ENCODE results near the gene SLC24A3. TPM values are rescaled to one million over a fixed set of nuclear protein-coding genes. Genes with fewer than 3 reads are reported as not detected.
A peak's percentile ranks its signal among the peaks of the same experiment; 100 is the strongest.
"Not testable (repeated sequence)": the region's sequence is repeated elsewhere in the genome, so short reads cannot be mapped to it uniquely, and the experiment has no call there.

The SLC24A3 gene
- polyA plus RNA-seq, 3 donors: 3.0 to 4.5 (median 3.1) TPM

- no peak for DNase-seq
Measured at GRCh38 chr20:19626896-19627295, 414.5 kb downstream of the SLC24A3 start.

- DNase-seq: peak; percentile 45
Measured at GRCh38 chr20:19628570-19629134, 416.2 kb downstream of the SLC24A3 start.

DNA sequence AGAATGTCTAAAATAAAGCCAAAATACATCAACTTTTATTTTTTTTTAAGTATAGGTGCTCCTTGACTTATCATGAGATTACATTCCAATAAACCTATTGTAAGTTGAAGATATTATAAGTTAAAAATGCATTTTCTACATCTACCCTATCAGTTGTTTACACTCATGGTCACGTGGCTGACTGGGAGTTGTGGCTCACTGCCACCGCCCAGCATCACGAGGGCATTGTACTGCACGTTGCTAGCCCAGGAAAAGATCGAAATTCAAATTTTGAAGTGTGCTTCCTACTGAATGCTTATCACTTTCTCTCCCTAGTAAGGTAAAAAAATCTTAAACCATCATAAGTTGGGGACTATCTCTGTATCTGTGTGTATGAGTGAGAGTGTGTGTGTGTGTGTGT, 419.0 kb downstream of the SLC24A3 start:
- DNase-seq: no peak

GRCh38 chr20:19633985-19634384, 421.5 kb downstream of the SLC24A3 start:
- peak; percentile 1 for DNase-seq

DNA sequence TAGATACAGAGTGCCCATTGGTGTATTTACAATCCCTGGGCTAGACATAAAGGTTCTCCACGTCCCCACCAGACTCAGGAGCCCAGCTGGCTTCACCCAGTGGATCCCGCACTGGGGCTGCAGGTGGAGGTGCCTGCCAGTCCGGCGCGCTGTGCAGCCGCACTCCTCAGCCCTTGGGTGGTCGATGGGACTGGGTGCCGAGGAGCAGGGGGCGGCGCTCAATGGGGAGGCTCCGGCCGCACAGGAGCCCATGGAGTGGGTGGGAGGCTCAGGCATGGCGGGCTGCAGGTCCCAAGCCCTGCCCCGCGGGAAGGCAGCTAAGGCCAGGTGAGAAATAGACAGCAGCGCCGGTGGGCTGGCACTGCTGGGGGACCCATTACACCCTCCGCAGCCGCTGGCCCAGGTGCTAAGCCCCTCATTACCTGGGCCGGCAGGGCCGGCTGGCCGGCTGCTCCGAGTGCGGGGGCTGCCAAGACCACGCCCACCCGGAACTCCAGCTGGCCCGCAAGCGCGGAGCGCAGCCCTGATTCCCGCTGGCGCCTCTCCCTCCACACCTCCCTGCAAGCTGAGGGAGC, 427.1 kb downstream of the SLC24A3 start:
- DNase-seq: not testable (repeated sequence)

GRCh38 chr20:19642860-19643259, 430.4 kb downstream of the SLC24A3 start:
- no peak for DNase-seq

DNA sequence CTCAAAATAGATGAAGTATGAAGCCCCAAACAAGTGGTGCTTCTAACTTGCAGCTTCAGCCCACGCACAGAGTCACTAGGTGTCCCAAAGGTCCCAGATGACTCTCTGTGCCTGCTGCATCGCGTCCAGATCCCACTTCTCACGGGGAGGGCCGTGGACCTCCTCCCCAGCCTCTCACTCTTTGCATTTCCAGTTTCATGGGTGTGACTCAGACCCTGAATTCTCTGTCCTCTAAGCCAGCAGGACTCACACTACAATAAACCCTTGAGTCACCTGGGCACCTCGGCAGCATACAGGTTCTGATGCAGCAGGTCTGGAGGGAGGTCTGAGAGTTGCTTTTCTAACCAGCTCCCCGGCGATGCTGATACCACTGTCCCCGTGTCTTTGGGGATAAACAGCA, 431.6 kb downstream of the SLC24A3 start:
- no peak for DNase-seq

- no peak for DNase-seq
Measured at GRCh38 chr20:19646963-19647362, 434.5 kb downstream of the SLC24A3 start.

DNA sequence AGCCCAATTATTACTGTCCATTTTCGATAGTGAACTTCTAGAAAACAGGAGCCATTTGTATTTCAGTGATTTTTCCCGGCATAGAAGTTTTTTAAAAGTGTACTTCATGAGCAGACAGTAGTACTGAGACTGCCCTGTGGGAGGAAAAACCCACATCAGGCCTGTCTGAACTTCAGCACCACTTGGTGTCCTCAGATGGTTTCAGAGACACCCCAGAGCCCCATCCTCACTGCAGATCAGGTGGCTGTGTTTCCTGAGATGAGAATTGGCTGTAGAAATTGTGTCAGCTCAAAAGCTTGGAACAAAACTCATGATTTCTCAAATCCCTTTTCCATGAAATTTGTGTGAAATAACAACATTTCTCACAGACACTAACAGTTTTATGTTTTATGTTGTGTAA, 435.6 kb downstream of the SLC24A3 start:
- no peak for DNase-seq

DNA sequence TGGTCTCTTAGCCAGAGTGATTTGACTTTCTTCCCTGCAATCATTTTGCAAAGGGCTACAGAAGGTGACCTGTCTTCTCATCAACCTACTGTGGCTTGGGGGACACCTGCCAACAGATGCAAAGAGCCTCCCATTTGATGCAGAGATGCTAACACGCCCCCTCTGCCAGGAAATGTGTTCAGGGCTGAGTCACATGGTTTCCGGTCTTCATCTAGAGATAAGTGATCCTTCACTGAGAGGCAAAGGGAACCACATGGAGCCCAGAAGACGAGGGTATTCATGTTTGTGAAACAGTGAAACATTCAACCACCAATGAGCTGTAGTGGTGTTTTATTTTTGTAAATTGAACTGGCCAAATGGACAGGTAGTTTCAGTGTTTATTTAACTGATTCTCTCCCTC, 436.6 kb downstream of the SLC24A3 start:
- no peak for DNase-seq

DNA sequence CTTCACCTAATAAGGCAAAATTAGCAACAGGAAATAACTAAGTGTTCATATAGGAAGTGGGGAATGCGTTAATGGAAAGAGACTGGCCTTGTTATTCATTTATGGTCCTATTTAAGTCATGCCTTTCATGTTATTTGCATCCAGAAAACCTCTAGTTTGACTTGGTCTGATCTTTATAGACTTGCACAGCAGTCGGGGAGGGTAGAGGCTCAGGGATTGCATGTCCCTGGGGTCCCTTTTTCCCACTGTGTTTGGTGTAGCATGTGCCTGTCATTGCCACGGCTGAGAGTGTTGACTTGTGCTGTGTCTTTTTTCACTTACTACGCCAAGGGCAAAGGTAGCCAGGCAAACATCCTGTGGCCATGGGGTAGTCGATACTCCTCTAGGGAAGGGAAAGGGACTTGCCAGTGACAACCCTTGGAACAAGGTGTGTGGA, 440.2 kb downstream of the SLC24A3 start:
- DNase-seq: no peak

- no peak for DNase-seq
Measured at GRCh38 chr20:19653327-19653726, 440.9 kb downstream of the SLC24A3 start.

DNA sequence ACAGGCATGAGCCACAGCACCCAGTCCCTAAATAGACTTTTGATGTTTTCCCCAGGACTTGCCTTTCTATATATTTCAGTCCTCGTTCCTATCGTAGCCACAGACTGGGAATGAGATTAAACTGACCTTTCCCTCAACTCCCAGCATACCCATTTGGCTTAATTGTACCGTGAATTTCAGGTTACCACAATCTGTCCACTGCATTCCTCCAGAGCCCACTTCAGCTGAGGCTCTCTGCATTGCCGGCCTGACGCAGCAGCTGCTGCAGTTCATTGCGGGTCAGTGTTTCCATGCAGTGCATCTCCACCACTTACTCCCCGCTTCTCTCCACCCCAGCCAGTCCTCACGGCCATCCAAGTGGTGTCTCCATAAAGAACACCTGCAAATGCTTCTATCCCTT, 442.5 kb downstream of the SLC24A3 start:
- no peak for DNase-seq

GRCh38 chr20:19658137-19658536, 445.7 kb downstream of the SLC24A3 start:
- DNase-seq: no peak

- no peak for DNase-seq
Measured at GRCh38 chr20:19659448-19659847, 447.0 kb downstream of the SLC24A3 start.

DNA sequence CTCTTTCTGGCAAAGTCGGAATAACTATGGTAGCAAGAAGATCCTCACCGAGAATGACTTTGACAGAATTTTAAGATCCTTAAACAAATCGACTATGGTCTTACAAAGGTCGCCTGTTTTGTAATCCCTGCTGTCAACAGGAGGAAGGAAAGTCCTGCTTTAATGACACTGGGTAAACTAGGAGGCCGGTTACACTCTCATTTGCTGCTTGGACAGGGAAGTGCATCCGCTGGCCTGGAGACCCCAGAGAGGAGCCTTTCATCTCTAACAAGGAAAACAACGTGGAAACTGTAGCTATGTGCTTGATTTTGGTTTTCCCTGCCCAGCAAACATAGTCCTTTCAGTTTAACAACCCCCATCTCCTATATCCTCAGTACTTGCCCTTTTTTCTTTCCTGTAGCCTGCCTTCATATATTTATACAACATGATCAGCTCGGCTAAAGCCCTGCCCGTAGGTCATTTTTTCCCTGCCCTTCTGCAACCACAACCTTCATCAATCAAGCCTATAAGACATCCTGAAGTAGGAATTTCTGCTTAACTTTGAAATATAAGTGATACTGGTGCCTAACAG, 448.5 kb downstream of the SLC24A3 start:
- no peak for DNase-seq

DNA sequence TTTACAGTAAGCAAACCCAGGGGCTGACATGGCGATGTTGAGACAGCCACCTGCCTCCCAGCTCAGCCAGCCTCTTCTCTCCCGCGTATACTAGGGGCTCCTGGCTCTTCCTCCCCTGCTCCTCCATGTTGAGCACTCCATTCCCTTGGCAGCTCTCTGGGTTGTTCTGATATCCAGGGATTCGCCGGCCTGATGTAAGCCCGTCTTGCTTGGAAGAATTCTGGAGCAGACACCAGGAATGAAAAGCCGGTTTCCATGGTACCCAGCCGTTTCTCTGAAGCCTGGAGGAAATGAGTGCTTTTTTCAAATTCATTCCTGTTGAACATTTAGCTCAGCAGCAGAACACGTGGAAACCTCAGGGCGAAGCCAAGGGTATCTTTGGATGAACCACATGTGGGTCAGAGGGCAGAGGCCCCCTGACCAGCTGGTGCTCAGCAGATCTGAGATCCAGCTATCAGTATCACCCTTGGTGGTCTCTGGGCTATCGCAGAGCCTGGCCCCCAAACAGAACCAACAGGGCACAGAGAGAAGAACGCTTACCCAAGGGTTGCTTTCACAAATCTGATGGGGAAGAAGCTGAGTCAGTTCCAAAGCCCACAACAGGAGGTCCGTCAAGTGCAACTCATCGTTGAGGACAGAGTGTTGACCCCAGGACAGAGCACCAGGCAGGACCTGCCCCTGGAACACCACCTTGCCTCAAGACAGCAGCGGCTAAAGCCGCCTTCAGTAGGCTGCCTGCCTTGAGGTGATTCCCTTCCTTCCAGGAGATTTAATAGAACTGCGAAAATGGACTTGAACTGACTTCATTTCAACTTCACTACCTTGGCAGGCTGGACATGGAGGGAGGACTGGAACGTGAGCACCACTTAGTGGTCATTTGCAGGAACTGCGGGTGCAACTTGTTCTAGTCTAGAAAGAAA, 449.5 kb downstream of the SLC24A3 start:
- DNase-seq: peak; percentile 71

- DNase-seq: no peak
Measured at GRCh38 chr20:19662637-19662995, 450.2 kb downstream of the SLC24A3 start.

DNA sequence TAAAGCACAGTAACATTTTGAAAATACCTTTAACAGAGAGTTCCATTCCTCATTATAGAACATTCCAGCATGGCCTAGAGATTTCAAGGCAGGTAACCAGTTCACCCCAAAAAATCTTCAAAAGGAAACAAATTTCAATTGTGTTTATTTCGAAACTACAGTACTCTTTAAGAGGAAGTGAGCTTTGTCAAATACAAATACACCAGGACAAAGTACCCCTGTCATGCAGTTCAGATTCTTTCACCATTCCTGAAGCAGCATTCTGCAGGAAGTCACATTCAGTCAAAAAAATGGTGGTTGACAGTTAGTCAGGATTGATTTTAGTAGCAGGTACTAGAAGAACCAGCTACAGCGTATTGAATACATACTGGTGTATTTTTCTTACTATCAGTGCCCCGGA, 456.0 kb downstream of the SLC24A3 start:
- DNase-seq: no peak

DNA sequence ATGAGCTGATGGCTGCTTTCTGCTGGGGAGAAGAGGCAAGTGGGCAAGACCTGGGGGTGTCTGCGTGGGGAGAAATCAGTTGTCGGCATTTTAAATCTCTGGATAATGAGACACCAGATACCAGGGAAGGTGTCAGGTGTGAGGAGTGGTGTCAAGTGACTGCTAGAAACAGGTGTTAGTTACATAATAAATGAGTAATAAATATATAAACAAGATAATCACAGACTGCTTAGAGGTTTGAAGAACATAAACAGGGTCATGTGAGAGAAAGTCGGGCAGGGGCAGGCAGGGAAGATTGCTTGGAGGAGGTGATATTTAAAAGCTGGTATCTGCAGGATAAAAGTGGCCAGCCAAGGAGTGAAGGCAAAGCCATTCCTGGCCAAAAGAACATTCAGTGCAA, 458.4 kb downstream of the SLC24A3 start:
- DNase-seq: no peak

GRCh38 chr20:19671374-19671773, 458.9 kb downstream of the SLC24A3 start:
- DNase-seq: no peak

- DNase-seq: no peak
Measured at GRCh38 chr20:19672498-19672897, 460.1 kb downstream of the SLC24A3 start.

- DNase-seq: no peak
Measured at GRCh38 chr20:19673575-19673974, 461.1 kb downstream of the SLC24A3 start.
